ENCODE results near the gene VHLL.

The VHLL gene

DNA sequence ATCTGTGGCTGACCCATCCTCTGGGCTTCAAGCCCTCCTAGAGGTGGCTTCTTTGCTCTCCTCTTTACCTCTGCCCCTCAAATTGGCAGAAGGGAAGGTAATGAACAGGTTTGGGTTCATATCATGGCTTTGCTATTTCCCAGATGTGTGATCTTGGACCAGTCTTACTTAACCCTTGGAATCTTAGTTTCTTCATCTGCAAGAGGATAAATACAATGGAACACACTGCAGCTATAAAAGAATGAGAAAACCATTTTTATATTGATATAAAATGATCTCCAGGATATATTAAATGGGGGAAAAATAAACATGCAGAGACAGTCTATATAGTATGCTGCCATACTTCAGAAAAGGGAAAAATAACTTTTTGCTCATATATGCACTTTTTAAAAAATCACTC, 9.2 kb downstream of the VHLL start:
- DNase-seq: no peak

DNA sequence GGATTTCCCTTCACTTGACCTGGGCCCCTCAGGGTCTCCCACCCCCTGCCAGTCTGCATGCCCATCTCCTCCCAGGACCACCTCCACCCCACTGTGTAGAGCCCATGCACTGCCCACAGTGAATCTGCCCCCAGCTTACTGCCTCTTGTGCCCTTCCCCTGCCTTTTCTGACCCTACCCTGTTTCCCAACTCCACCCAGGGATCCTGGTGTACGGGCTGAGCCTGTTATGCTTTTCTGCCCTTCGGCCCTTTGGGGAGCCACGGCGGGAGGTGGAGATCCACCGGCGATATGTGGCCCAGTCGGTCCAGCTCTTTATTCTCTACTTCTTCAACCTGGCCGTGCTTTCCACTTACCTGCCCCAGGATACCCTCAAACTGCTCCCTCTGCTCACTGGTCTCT, 13.0 kb downstream of the VHLL start:
- no peak for DNase-seq

DNA sequence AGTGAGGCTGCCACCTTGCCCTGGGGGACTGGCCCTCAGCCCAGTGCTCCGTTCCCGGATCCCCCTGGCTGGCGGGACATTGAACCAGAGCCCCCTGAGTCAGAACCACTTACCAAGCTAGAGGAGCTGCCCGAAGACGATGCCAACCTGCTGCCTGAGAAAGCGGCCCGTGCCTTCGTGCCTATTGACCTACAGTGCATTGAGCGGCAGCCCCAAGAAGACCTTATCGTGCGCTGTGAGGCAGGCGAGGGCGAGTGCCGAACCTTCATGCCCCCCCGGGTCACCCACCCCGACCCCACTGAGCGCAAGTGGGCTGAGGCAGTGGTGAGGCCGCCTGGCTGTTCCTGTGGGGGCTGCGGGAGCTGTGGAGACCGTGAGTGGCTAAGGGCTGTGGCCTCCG, 13.7 kb downstream of the VHLL start:
- no peak for DNase-seq

DNA sequence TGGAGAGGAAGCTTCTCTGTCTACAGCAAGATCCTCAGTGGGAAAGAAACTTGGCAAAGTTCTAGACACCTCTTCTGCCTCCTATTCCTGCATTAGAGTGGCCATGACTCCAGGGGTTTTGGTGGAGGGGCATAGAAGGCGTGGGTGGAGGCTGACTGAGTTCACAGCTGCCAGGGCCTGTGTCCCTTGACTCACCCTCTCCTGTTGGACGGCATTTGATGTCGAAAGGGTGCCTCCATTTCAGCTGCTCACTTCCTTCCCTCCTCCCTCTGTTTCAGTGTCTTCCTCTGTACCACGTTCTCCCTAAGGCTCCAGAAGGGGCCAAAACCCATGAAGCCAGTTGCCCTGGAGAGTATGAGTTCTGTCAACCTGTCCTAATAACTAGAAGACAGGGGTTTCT, 14.3 kb downstream of the VHLL start:
- no peak for DNase-seq

DNA sequence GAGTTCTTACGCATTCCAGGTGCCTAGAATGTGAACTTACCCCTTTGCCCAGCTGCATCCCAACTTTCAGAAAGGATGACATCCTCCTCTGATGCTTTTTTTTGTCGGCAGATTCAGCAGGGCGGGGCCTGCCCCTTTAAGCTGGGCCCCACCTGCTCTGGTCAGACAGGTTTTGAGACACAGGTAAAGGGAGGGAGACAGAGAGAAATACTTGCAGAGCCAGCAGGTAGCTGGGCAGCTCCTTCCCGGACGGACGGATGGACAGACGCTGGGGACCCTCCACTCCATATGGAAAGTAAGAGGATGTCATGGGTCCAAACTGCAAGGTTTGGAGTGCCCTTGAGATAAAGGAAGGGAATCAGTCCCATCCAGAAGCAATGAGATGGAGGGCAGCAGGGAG, 15.0 kb downstream of the VHLL start, which contains the start of gene TMEM79:
TSS of gene TMEM79 (plus strand) at position 214 of the 400 bp plus-strand sequence. CDS start 902 bp downstream, outside the sequence.
- DNase-seq: no peak

DNA sequence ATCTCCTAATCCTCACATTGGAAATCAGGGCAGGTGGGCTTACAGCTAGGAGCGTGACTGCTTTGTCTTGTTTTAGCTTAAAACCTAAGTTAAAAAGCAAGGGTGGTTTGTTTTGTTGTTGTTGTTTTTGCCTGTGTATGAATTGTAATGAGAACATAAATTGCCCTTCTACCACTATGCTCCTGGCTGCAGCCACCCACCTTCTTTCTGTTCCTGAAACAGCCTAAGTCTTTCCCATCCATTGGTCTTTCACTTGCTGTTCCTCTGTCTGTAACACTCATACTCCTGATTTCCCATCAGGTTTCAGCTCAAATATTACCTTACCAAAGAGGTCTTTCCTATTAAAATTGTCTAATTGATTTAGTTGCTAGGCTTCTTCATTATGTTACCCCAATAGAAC, 15.6 kb downstream of the VHLL start:
- no peak for DNase-seq

DNA sequence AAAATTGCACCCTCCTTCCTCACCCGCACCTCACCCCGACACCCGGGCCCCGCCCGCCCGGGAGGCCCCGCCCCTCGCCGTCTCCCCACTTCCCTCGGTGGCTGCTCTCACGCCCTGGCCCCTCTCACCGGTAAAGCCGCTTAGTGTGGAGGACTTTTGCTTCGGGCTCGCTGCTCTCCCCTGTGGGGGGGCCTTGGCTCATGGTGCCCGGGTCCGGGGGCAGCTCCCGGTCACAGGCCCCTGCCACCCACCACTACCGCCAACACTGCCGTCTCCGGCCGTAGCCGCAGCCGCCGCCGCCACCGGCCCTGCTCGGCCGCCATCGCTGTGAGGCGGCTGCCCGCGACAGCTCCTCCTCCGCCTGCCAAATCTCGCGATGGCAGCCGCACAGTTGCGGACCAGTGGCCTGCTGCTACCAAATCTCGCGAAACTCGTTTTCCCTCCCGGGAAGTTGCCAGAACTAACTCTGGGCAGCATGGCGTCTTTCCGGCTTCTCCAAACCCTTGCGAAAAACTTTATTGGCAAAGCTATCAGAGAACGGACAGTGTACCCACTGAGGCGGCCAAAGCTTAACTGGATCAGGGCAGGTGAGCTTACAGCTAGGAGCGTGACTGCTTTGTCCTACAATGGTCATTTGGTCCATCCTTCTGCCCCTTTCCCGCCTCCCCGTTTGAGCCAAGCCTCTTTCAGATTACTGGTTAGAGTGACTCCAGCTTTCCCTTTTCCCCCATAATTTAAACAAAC, 16.5 kb downstream of the VHLL start, which contains the start of gene SMG5:
TSS of gene SMG5 (minus strand) at position 347 of the 744 bp plus-strand sequence. CDS start at position 202, 145 bp downstream.
- peak; percentile 99 for DNase-seq

DNA sequence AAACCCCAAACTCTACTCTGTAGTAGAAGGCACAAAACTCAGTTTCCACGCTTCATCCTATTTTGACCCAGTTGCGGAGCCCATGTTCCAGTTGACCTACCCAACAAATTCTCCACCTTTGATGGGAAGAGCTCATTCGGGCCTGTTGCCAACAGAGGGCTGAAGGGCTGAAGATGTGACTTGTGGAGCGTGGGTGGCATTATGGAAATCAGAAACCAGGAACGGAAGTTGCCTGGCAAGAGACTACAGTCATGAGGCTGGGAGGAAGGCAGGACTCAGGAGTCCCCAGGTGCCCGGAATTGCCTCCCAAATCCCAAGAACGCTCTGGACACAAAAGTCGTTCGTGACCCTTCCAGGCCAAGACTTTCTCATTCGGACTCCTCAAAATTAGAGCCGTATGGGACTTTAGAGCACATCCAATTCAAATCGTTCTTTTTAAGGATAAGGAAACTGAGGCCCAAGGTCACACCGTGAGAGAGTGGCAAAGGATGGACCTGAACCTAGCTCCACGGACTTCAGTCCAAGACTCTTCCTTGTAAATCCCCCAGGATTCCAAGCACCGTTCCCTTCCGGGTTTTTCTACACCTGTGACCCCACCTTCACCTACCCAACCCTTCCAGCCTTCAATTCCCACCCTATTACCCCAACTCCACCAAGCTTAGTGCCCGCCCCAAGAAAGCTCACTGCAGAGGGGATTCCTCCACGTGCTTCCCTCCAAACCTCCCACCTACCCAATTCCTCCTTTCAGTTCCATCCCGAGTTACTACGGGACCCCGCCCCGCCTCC, 17.2 kb downstream of the VHLL start:
- DNase-seq: no peak

DNA sequence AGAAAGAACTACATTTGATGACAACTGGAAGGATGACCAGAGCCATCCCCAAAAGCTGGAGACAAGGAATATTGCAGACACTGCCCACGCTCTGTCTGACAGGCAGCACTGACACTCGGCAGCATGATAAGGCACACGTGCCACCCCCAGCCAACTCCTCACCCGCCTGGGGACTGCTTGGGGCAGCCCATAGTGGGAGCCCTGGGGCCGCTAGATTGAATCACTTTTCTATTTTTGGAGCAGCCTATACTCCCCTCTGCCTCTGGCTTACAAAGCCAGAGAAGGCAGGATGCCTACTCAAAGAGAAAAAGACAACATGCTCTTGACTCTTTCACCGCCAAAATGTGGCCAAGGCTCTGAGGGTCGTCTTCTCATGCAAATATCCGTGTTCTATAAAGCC, 17.8 kb downstream of the VHLL start:
- peak; percentile 48 for DNase-seq

DNA sequence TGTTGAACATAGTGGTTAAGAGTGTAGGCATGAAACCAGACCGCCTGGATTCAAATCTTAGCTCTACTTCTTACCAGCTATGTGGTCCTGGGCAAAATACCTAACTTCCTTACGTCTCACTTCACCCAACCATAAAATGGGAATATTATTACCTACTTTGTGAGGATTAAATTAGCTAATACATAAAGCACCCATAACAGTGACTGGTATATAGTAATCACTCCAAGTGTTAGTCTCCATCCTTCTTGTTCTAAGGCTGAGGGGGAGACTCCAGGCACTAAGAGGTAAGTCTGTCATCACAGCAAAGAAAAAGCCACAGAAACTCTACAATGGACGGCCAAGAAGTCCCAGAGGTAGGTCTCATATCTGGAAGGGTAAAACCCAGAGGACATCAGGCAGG, 19.3 kb downstream of the VHLL start:
- DNase-seq: no peak

DNA sequence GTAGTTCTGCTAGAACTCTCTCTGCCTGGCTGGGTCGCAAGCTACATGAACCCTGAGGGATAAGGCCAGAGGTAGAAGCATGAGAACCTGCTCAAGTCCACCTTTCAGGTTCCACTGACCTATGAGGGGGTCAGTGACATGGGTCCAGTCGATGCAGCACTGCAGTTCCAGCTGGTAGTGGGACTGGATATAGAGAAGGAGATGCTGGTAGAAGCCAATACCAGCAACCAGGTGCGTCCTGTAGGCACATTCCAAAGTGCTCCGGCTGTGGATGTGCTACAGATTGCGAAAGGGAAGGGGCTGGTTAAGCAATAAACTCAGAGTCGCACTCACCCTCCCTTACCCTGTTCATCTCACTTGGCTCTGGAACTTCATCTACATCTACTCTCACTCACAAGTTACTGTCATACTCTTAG, 22.1 kb downstream of the VHLL start:
- DNase-seq: no peak

DNA sequence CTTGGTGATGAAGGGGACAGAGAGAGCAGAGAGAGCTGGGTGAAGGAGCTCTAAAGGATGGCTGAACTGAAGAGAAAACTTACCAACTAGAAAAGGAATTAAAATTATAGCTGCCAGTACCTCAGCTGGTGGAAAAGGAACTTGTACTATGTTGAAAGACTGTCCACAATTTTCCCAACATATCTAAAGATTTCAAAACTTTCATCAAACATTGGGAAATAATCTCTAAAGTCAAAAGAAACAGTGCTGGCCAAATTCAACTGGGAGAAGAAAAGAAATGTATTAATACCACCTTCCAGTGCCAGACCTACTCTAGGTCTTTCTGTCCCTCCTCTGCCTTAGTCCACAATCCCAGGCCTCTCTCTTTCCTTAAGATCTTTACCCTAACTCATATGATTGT, 22.6 kb downstream of the VHLL start:
- DNase-seq: no peak

DNA sequence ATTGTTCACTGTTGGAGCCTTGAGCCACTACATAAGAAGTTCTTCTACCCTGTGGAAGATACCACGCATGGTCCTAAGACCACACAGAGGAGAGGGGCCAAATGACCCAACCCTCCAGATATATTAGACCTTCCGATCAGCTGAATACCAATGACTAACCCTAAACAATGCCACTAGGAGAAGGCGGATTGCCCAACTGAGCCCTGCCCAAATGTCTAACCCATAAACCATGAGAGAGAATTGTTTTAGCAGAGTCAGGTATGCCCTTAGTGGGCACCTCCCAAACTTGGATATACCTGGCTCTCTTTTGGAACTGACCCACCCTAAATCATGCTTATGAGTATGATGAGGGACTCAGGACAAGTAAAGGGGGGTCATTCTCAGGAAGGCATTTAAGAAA, 28.8 kb downstream of the VHLL start:
- DNase-seq: no peak

DNA sequence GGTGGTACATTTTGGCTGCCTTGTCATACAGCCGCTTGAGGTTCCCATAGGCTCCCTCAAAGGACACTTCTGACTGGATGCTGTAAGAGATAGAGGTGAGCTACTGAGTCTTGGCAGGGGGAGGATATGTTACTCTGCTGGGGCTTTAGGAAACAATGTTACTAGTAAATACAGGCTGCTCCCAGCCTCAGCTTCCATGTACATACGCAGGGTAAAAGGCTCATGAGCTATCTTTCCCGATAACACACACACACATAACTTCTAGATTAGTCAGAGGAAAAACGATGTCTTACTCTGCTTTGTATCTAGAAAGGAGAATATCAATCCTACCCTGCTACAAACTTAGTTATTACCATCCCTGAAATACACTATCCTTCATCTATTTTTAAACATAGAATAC, 30.8 kb downstream of the VHLL start:
- DNase-seq: no peak

DNA sequence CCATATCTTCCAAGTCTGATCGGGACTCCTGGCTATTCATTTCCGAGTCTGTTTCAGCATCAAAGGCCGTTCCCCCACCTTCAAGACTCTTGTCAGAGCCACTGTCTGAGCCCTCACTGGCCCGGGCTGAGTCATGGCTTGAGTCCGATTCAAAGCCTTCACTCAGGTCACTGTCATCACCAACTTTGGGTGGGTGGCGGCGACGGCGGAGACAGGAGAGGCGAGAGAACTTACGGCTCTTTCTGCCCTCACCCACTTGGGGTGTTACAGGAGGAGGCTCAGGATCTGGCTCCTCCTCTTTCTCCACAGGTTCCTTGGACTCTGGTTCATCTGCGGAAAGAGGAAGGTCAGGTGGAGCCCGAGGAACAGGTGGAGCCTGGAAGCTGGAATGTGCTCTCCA, 33.1 kb downstream of the VHLL start:
- no peak for DNase-seq

DNA sequence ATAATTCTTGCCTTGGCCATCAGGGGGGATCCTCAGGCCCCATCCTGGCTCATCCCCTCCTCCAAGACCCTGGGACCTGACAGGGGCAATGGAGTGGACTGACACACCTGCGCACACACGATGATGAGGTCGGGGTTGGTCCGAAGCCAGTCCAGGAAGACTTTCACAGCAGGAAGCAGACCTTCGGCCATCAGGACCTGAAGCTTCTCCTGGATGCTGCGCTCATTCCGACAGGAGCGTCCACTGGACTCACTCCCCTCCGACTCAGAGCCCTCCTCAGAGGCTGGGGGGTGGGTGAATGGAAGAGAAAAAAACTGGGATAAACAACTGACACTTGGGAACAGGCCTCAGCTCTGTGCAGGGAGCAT, 35.8 kb downstream of the VHLL start:
- no peak for DNase-seq

DNA sequence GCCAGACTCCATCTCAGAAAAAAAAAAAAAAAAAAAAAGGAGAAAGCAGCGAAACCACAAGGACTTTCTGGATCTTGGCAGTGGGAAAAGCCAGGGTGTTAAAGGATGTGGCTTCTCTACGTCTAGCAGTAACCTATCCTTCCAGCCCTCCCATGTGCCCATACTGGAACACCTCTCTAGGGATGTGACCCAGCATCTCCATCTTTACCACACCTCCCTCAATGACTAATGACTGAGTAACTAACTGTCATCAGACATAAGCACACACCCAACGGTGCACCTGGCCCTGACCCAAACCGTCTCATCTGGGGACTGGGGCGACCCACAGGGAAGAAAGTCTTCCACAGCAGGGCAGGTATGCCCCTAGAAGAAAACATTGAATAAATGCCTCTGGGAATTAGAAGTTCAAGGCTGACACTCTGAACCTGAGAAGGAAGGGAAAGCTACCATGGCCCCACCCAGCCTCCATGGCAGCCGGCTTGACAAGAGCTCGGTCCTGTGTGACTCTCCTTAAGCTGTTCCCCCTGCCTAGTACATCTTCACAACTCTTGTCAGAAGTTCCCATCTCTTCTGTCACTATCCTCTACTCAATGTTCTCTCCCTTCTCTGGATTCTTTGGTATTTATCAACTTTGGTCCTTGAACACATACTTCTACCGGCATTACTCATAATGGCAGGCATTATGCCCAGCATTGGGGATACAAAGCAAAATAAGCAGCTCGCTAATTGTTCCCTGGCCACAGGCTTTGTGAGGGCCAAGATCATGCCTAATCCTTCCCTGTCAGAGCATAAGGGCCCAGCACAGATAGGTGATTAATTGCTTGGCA, 36.4 kb downstream of the VHLL start:
- DNase-seq: peak; percentile 78

DNA sequence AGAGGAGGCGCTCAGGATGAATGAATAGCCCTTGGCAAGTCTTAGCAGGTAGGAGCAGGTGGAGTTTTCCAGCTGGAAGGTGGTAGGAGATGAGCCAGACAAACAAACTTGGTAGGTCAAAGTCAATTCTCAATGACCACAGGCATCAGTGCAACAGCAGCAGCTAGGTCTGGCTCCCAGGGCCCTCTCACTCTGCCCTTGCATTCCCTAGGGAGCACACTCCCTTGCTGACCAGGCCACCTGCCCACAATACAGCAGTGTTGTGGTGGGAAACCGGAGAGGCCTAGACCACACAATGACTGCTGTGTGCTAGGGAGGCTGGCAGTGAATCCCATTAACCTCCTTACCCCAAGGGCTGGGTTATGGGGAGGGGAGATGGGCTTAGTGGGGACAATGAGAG, 38.2 kb downstream of the VHLL start:
- DNase-seq: no peak

DNA sequence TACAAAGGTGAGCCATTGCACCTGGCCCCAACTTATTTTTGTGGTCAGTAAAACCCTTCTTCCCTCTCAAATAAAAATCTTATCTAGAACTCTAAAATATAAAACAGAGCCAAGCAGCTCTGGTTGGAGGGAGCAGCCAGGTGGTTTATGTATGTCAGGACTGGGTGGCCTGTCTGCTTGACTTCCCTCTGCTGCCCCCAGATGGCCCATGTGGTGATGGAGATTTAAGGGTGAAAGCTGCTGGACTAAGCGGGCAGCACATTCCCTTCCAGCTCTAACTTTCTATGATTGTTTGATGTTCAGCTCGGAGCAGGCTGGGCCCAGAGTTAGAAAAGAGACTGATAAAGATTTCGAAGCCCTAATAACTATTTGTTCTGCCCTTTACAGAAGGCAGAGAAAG, 39.3 kb downstream of the VHLL start:
- DNase-seq: no peak

DNA sequence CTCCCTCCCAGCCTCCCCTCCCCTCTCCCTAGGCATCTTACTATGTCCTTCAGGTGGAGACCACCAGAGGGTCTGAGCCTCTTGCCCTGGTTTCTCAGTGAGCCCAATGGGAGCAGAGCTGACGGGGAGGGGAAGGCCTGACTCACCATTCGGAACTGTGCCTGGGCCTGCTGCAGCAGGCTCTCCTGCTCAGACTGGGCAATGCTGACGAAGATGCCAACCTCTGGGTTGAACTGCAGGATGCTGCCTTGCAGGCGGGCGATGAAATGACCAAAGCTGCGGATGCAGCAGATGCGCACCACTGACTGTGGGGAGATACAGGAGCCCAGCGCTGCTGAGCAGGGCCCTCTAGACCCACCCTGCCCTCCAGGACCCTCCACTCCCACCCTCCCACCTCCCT, 40.2 kb downstream of the VHLL start:
- DNase-seq: no peak

DNA sequence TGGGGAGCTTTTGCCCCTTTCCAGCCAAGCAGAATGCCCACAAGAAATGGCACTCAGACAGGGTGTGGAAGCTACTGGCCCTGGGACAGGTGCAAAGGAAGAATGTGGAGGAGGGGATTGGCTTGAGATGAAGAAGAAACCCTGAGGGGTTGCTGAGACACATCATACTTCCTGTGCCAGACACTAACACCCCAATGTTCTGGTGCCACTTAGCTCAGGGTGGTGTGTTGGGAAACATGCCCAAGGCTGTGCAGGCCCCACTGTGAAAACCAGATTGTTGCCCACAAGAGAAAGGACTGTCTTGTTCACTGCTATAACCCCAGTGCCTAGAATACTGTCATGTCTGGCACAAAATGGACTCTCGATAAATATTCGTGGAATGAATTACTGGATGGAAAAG, 41.4 kb downstream of the VHLL start:
- DNase-seq: no peak

DNA sequence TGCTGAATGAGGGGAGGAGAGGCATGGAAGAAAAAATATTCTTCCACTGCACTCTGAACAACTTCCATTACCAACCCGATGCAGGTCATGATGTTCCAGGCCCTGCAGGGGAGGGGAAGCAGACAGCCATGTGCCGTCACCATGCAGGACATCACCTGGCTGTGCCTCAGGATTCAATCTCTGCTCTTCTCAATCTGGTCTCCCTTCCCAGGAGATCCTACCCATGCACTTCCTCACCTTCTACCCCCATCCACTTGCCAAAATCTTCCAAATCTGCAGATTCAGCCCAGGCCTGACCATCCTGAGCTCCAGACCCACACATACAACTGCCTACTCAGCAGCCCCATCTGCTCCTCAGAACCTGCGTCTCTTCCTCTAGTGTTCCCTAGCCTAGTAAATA, 45.5 kb downstream of the VHLL start:
- DNase-seq: no peak

DNA sequence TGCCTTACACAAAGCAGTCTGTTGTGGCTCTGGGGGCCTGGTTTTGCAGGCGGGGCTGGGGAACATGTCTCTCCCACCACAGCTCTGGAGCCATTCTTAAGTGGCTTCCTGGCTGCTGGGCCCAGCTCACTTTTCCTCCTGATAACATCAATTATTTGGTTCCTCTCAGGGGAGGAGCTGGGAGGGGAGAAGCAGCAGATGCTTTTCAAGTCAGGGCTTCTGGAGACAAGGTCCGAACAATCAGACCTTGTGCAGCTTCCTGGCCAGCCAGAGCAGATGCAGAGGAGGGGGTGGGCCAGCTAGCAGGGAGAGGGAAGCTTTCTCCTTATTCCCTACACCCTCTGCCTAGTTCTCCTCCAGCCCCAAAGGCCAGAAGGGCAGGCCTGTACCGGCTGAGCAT, 47.6 kb downstream of the VHLL start:
- DNase-seq: no peak

DNA sequence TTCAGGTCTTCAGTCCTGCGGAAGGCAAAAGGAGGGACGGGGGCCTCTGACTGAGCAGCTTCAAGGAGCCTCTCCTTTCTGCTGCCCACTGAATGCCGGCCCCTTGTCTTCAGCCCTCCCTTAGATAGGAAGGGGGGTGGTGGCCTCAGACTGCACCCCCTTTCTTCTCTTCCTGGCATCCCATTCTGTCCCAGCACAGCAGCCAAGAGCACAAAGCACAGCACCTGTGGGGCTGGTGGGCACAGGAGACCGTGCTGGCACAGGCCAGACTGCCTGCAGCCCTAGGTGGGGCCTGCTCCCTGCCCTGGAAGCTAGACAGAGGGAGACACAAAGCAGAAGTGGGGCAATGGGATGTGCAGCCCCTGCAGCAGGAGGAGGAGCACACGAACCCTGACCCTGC, 49.5 kb downstream of the VHLL start:
- no peak for DNase-seq
